GM21619 (cell line): ENCODE results near the gene RNF39.

ENCODE experiments used
- ATAC-seq: cut with Tn5 transposase; IDR thresholded peaks from one replicate; pipeline ENCODE4 v1.9.1; 2021; ENCODE audit not compliant: unreplicated experiment

The RNF39 gene

GRCh38 chr6:30097902-30098768, 22.6 kb upstream of the RNF39 start:
- no peak for ATAC-seq

- ATAC-seq, result no peak
These were observed 21.3 kb upstream of the RNF39 start for GRCh38 chr6:30096829-30097228.

- ATAC-seq, result no peak
These were observed 18.5 kb upstream of the RNF39 start for GRCh38 chr6:30093951-30094661.

- ATAC-seq, result no peak
These were observed 17.4 kb upstream of the RNF39 start for GRCh38 chr6:30092852-30093543.

- no peak for ATAC-seq
These were observed 16.2 kb upstream of the RNF39 start for GRCh38 chr6:30091577-30092381.

GRCh38 chr6:30087876-30088275, 12.3 kb upstream of the RNF39 start:
- ATAC-seq, result no peak

- ATAC-seq, result no peak
These were observed 1.6 kb upstream of the RNF39 start for GRCh38 chr6:30077218-30077617.

GRCh38 chr6:30075790-30076732, 492 bp upstream of the RNF39 start:
- no peak for ATAC-seq

- ATAC-seq, result no peak
These were observed 1.1 kb downstream of the RNF39 start for GRCh38 chr6:30074331-30075093.

- no peak for ATAC-seq
These were observed 1.9 kb downstream of the RNF39 start for GRCh38 chr6:30073489-30074235.

- ATAC-seq, result no peak
These were observed 3.7 kb downstream of the RNF39 start for GRCh38 chr6:30071858-30072257.

- no peak for ATAC-seq
These were observed 4.3 kb downstream of the RNF39 start for GRCh38 chr6:30071081-30071818.

GRCh38 chr6:30067460-30068139, 8.0 kb downstream of the RNF39 start:
- ATAC-seq, result no peak

GRCh38 chr6:30066577-30067459, 8.8 kb downstream of the RNF39 start, which contains the start of gene PPP1R11:
Gene PPP1R11, plus strand, starts transcription at chr6:30067198. Its CDS starts 213 bp downstream, at chr6:30067411.
- peak; percentile 92 for ATAC-seq

- ATAC-seq, result no peak
These were observed 9.5 kb downstream of the RNF39 start for GRCh38 chr6:30066082-30066481.

GRCh38 chr6:30063315-30063714, 12.3 kb downstream of the RNF39 start:
- no peak for ATAC-seq
